Smooth muscle cell (in vitro differentiated cells): ENCODE results near the gene PRX. TPM values are rescaled to one million over a fixed set of nuclear protein-coding genes. Genes with fewer than 3 reads are reported as not detected.

Source experiments
- DNase-seq: peaks from one replicate; lab custom pipeline; 2025; ENCODE audit not compliant: unreplicated experiment; lab: John Stamatoyannopoulos, UW
- H2AFZ ChIP-seq: fragments of 200-600 bp; sonication (generic); 2 replicates; pipeline ENCODE4 v1.6.0; 2016; ENCODE audit warnings: antibody characterized with exemption, low read depth, mild to moderate bottlenecking
- H3F3A ChIP-seq: fragments of 200-600 bp; sonication (generic); 2 replicates; pipeline ENCODE4 v1.6.0; 2017; ENCODE audit warnings: antibody characterized with exemption, low read depth
- H3K27ac ChIP-seq: fragments of 200-600 bp; sonication (generic); 2 replicates; pipeline ENCODE4 v1.5.1; 2016; ENCODE audit warnings: low read depth, mild to moderate bottlenecking
- H3K27me3 ChIP-seq: fragments of 200-600 bp; sonication (generic); 2 replicates; pipeline ENCODE4 v1.6.1; 2016; ENCODE audit warnings: low read depth, mild to moderate bottlenecking
- H3K36me3 ChIP-seq: fragments of 200-600 bp; sonication (generic); 2 replicates; pipeline ENCODE4 v1.5.1; 2016; ENCODE audit warnings: low read depth
- H3K4me1 ChIP-seq: fragments of 200-600 bp; sonication (generic); 2 replicates; pipeline ENCODE4 v1.5.1; 2016; ENCODE audit warnings: low read depth
- H3K4me2 ChIP-seq: fragments of 200-600 bp; sonication (generic); 2 replicates; pipeline ENCODE4 v1.6.0; 2016; ENCODE audit warnings: mild to moderate bottlenecking
- H3K4me3 ChIP-seq: fragments of 200-600 bp; sonication (generic); 2 replicates; pipeline ENCODE4 v1.5.1; 2016; ENCODE audit warnings: mild to moderate bottlenecking
- H3K79me2 ChIP-seq: fragments of 200-600 bp; sonication (generic); 2 replicates; pipeline ENCODE4 v1.6.0; 2016; ENCODE audit warnings: low read depth, mild to moderate bottlenecking
- H3K9ac ChIP-seq: fragments of 200-600 bp; sonication (generic); 2 replicates; pipeline ENCODE4 v1.6.0; 2016; ENCODE audit warnings: low read depth
- H3K9me3 ChIP-seq: fragments of 200-600 bp; sonication (generic); replicated peaks from 2 replicates; pipeline ENCODE4 v1.5.1; 2016; ENCODE audit warnings: low read depth
- H4K20me1 ChIP-seq: fragments of 200-600 bp; sonication (generic); 2 replicates; pipeline ENCODE4 v1.6.0; 2016; ENCODE audit warnings: low read depth
- CTCF ChIP-seq: fragments of 200-600 bp; sonication (generic); IDR thresholded peaks from 2 replicates; pipeline ENCODE4 v1.5.1; 2017; ENCODE audit warnings: borderline replicate concordance, mild to moderate bottlenecking, antibody characterized with exemption; ENCODE audit not compliant: insufficient read depth, poor library complexity, severe bottlenecking
- WGBS: methylation state at CpG from one replicate; pipeline ENCODE4 v1.1.7; 2016; ENCODE audit warnings: low lambda C conversion rate; 5-methylcytosine and 5-hydroxymethylcytosine counted together
- polyA plus RNA-seq: library from polyadenylated mRNA; unstranded; fragments of >200 nt; fragmentation: Nextera tagmentation; extraction: Ambion mirVana; gene quantifications from 2 replicates; pipeline ENCODE4 v1.2.1, GENCODE V29; 2016
- total RNA-seq: library from RNA; depleted of rRNA; stranded (reverse); fragments of >200 nt; gene quantifications from 2 replicates; pipeline ENCODE4 v1.2.3, GENCODE V29; 2014

Gene PRX
- total and polyA plus RNA-seq, 2 experiments from 2014 or later: 3.9 to 4.4 TPM

- Histone ChIP-seq H3K4me3 (no peak overlapping the region), H3F3A (no peaks in the 10 kb centered on the region), H3K27ac (no peak overlapping the region), H3K4me1 (no peaks in the 10 kb centered on the region), H3K36me3 (no peaks in the 10 kb centered on the region), H2AFZ (no peak overlapping the region), H3K4me2 (no peak overlapping the region), H3K9ac (no peak overlapping the region), H3K27me3 (no peaks in the 10 kb centered on the region), H3K9me3 (no peaks in the 10 kb centered on the region), H4K20me1 (peaks cover 31% of the 10 kb centered on the region), H3K79me2 (peaks cover 12% of the 10 kb centered on the region)
- no peak for DNase-seq
- WGBS: 100% methylated on average over 5 of the region's 5 CpGs
- no peak for TF ChIP-seq CTCF
These were observed 54.4 kb downstream of the PRX start for GRCh38 chr19:40358773-40359172.

- no peaks in the 10 kb centered on the region for H3K9me3 ChIP-seq
- H3K27me3 ChIP-seq: no peaks in the 10 kb centered on the region
- no peaks in the 10 kb centered on the region for H3K4me1 ChIP-seq
- peaks cover 20% of the 10 kb centered on the region for H3K79me2 ChIP-seq
- no peak overlapping the region for H3K27ac ChIP-seq
- WGBS: 92% methylated on average over 3 of the region's 3 CpGs
- no peak for TF ChIP-seq CTCF
- H3F3A ChIP-seq: no peaks in the 10 kb centered on the region
- no peak overlapping the region for H2AFZ ChIP-seq
- H3K4me3 ChIP-seq: no peak overlapping the region
- H3K9ac ChIP-seq: no peak overlapping the region
- H4K20me1 ChIP-seq: peaks cover 31% of the 10 kb centered on the region
- no peaks in the 10 kb centered on the region for H3K36me3 ChIP-seq
- DNase-seq: no peak
- H3K4me2 ChIP-seq: no peak overlapping the region
These were observed 55.5 kb downstream of the PRX start for GRCh38 chr19:40357640-40358039.

- DNase-seq: no peak
- no peak overlapping the region for H3K9ac ChIP-seq
These were observed 56.2 kb downstream of the PRX start for GRCh38 chr19:40356681-40357595.

More at GRCh38 chr19:40356681-40357595, 56.2 kb downstream of the PRX start:
- peaks cover 31% of the 10 kb centered on the region for H4K20me1 ChIP-seq
- no peaks in the 10 kb centered on the region for H3K36me3 ChIP-seq
- H3K27ac ChIP-seq: no peak overlapping the region
- H3K27me3 ChIP-seq: no peaks in the 10 kb centered on the region
- TF ChIP-seq CTCF: no peak
- no peaks in the 10 kb centered on the region for H3K4me1 ChIP-seq
- H3F3A ChIP-seq: no peaks in the 10 kb centered on the region
- no peak overlapping the region for H3K4me2 ChIP-seq
- no peak overlapping the region for H2AFZ ChIP-seq
- no peak overlapping the region for H3K4me3 ChIP-seq
- H3K79me2 ChIP-seq: peaks cover 23% of the 10 kb centered on the region
- H3K9me3 ChIP-seq: no peaks in the 10 kb centered on the region
- WGBS: 92% methylated on average over 6 of the region's 6 CpGs
